SU-DHL-6 (cell line): ENCODE data around the gene MX2.

Experiments
- H2AFZ ChIP-seq: fragments of 200-600 bp; sonication (generic); 2 replicates; pipeline ENCODE4 v1.6.1; 2014; ENCODE audit warnings: low read depth, mild to moderate bottlenecking, moderate library complexity, mixed read lengths, antibody characterized with exemption, low read length; ENCODE audit not compliant: severe bottlenecking
- H3F3A ChIP-seq: fragments of 200-600 bp; shearing (Covaris generic); 2 replicates; pipeline ENCODE4 v1.6.0; 2016; ENCODE audit warnings: antibody characterized with exemption, mild to moderate bottlenecking; ENCODE audit not compliant: insufficient read depth
- H3K27ac ChIP-seq: fragments of 200-600 bp; sonication (generic); 2 replicates; pipeline ENCODE4 v1.5.1; 2016; ENCODE audit warnings: low read depth, mild to moderate bottlenecking, low read length, moderate library complexity, mixed read lengths
- H3K27me3 ChIP-seq: fragments of 200-600 bp; sonication (generic), shearing (Covaris generic); 2 replicates; pipeline ENCODE4 v1.6.0; 2014; ENCODE audit warnings: mild to moderate bottlenecking, low read length
- H3K36me3 ChIP-seq: fragments of 200-600 bp; sonication (generic); 2 replicates; pipeline ENCODE4 v1.6.1; 2014; ENCODE audit warnings: mild to moderate bottlenecking, low read length, mixed read lengths
- H3K4me2 ChIP-seq: fragments of 300-600, 200-600 bp; shearing (Covaris generic), sonication (generic); 2 replicates; pipeline ENCODE4 v1.6.0; 2014; ENCODE audit warnings: low read length, low read depth, mild to moderate bottlenecking; ENCODE audit not compliant: poor library complexity, severe bottlenecking
- H3K4me3 ChIP-seq: fragments of 200-600 bp; sonication (generic); 2 replicates; pipeline ENCODE4 v1.5.1; 2014; ENCODE audit warnings: antibody characterized with exemption, low read length, mild to moderate bottlenecking, mixed read lengths; ENCODE audit not compliant: insufficient read depth, poor library complexity, severe bottlenecking
- H3K79me2 ChIP-seq: fragments of 200-600 bp; sonication (generic); 2 replicates; pipeline ENCODE4 v1.6.1; 2014; ENCODE audit warnings: mild to moderate bottlenecking, low read length, moderate library complexity; ENCODE audit not compliant: insufficient read depth
- H3K9ac ChIP-seq: fragments of 200-600 bp; sonication (generic); 2 replicates; pipeline ENCODE4 v1.7.0; 2014; ENCODE audit warnings: mild to moderate bottlenecking, low read length
- H3K9me2 ChIP-seq: fragments of 200-600 bp; sonication (generic); replicated peaks from 2 replicates; pipeline ENCODE4 v1.6.1; 2014; ENCODE audit warnings: low read length; ENCODE audit not compliant: insufficient read depth
- H3K9me3 ChIP-seq: fragments of 200-600 bp; sonication (generic); 2 replicates; pipeline ENCODE4 v1.6.1; 2014; ENCODE audit warnings: low read length, mixed read lengths; ENCODE audit not compliant: insufficient read depth
- H4K20me1 ChIP-seq: fragments of 200-600 bp; sonication (generic); 2 replicates; pipeline ENCODE4 v1.6.1; 2014; ENCODE audit warnings: low read depth, mild to moderate bottlenecking, antibody characterized with exemption, low read length, moderate library complexity, mixed read lengths
- CTCF ChIP-seq: fragments of 200-600 bp; sonication (generic); IDR thresholded peaks from one replicate; pipeline ENCODE4 v1.5.1; 2017; ENCODE audit warnings: antibody characterized with exemption, mild to moderate bottlenecking, low read length, moderate library complexity; ENCODE audit not compliant: insufficient read depth, poor library complexity, severe bottlenecking
- EZH2phosphoT487 ChIP-seq: fragments of 200-600 bp; sonication (generic), shearing (Covaris generic); conservative IDR thresholded peaks from 2 replicates; pipeline ENCODE4 v1.6.1; 2018; ENCODE audit warnings: mild to moderate bottlenecking, antibody characterized with exemption, low read length, moderate library complexity, mixed read lengths

MX2 gene

GRCh38 chr21:41375875-41376274, 14.0 kb downstream of the MX2 start:
- H3K27me3 ChIP-seq, result no peaks in the 10 kb centered on the region
- no peak overlapping the region for H3K27ac ChIP-seq
- H3K4me2 ChIP-seq, result no peak overlapping the region
- no peak overlapping the region for H3K9ac ChIP-seq
- H3K4me3 ChIP-seq, result no peak overlapping the region
- no peaks in the 10 kb centered on the region for H4K20me1 ChIP-seq
- no peaks in the 10 kb centered on the region for H3K36me3 ChIP-seq
- H3F3A ChIP-seq, result no peaks in the 10 kb centered on the region
- TF ChIP-seq CTCF (no peak), EZH2phosphoT487 (no peak)
- H3K9me2 ChIP-seq, result no peaks in the 10 kb centered on the region
- H3K9me3 ChIP-seq, result no peaks in the 10 kb centered on the region
- no peak overlapping the region for H2AFZ ChIP-seq
- H3K79me2 ChIP-seq, result peaks cover 46% of the 10 kb centered on the region

GRCh38 chr21:41377715-41378114, 15.9 kb downstream of the MX2 start:
- no peaks in the 10 kb centered on the region for H3K36me3 ChIP-seq
- no peak for TF ChIP-seq CTCF
- TF ChIP-seq EZH2phosphoT487, result no peak

GRCh38 chr21:41378849-41379248, 17.0 kb downstream of the MX2 start:
- H2AFZ ChIP-seq, result no peak overlapping the region
- no peak overlapping the region for H3K4me2 ChIP-seq
- no peaks in the 10 kb centered on the region for H3K9me3 ChIP-seq
- no peaks in the 10 kb centered on the region for H3F3A ChIP-seq
- no peaks in the 10 kb centered on the region for H3K36me3 ChIP-seq
- H3K79me2 ChIP-seq, result peaks cover 18% of the 10 kb centered on the region; the same call in 1 of the 2 replicates
- no peak overlapping the region for H3K9ac ChIP-seq
- no peaks in the 10 kb centered on the region for H3K9me2 ChIP-seq
- no peak for TF ChIP-seq CTCF
- no peak overlapping the region for H3K4me3 ChIP-seq
- no peak overlapping the region for H3K27ac ChIP-seq
- no peaks in the 10 kb centered on the region for H3K27me3 ChIP-seq
- H4K20me1 ChIP-seq, result no peaks in the 10 kb centered on the region

More at GRCh38 chr21:41377715-41378114, 15.9 kb downstream of the MX2 start:
- Histone ChIP-seq H3K27ac (no peak overlapping the region), H4K20me1 (no peaks in the 10 kb centered on the region), H3K27me3 (no peaks in the 10 kb centered on the region), H3K9me2 (no peaks in the 10 kb centered on the region), H3K79me2 (peaks cover 27% of the 10 kb centered on the region), H3K9ac (no peak overlapping the region), H3K4me2 (no peak overlapping the region), H3K9me3 (no peaks in the 10 kb centered on the region), H3F3A (no peaks in the 10 kb centered on the region), H2AFZ (no peak overlapping the region), H3K4me3 (no peak overlapping the region)
